ENCODE measurements around the gene OR2L13. TPM values are rescaled to one million over a fixed set of nuclear protein-coding genes. Genes with fewer than 3 reads are reported as not detected.

The OR2L13 gene, protein sequence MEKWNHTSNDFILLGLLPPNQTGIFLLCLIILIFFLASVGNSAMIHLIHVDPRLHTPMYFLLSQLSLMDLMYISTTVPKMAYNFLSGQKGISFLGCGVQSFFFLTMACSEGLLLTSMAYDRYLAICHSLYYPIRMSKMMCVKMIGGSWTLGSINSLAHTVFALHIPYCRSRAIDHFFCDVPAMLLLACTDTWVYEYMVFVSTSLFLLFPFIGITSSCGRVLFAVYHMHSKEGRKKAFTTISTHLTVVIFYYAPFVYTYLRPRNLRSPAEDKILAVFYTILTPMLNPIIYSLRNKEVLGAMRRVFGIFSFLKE
- total RNA-seq (ENCODE audit: unreplicated experiment), result not detected
- long read RNA-seq, result 0 reads

- H3K4me1 Mint-ChIP-seq (ENCODE audit: unreplicated experiment), result no peaks in the 10 kb centered on the region
- H3K36me3 Mint-ChIP-seq (ENCODE audit: low read depth, unreplicated experiment), result peaks cover 3% of the 10 kb centered on the region
These were observed at the start of gene OR2L13 for GRCh38 chr1:248094884-248095283. OR2L13 (plus strand) TSS chr1:248095184; CDS start chr1:248099376, 4,192 bp downstream.

GRCh38 chr1:248045209-248045608 lies 49.8 kb upstream of the OR2L13 start:
- no peaks in the 10 kb centered on the region for H3K4me1 Mint-ChIP-seq (ENCODE audit: unreplicated experiment)
- no peak overlapping the region for H3K27ac Mint-ChIP-seq (ENCODE audit: unreplicated experiment)
- no peak for DNase-seq (ENCODE audit: low spot score)
- H3K27me3 Mint-ChIP-seq (ENCODE audit: unreplicated experiment), result peaks cover 2% of the 10 kb centered on the region
- H3K4me3 Mint-ChIP-seq (ENCODE audit: unreplicated experiment), result no peak overlapping the region
- no peaks in the 10 kb centered on the region for H3K36me3 Mint-ChIP-seq (ENCODE audit: low read depth, unreplicated experiment)
- peaks cover 29% of the 10 kb centered on the region for H3K9me3 Mint-ChIP-seq (ENCODE audit: unreplicated experiment)
- TF ChIP-seq CTCF (IDR thresholded peaks at IDR 0.05; ENCODE audit: unreplicated experiment), result no peak

More at GRCh38 chr1:248094884-248095283, at the start of gene OR2L13:
- peak within 1 kb of the TSS; percentile 10 for H3K4me3 Mint-ChIP-seq (ENCODE audit: unreplicated experiment)
- DNase-seq (ENCODE audit: low spot score), result no peak
- no peak for TF ChIP-seq CTCF (IDR thresholded peaks at IDR 0.05; ENCODE audit: unreplicated experiment)
- no peak within 1 kb of the TSS for H3K27ac Mint-ChIP-seq (ENCODE audit: unreplicated experiment)
- peaks cover 2% of the 10 kb centered on the region for H3K27me3 Mint-ChIP-seq (ENCODE audit: unreplicated experiment)
- H3K9me3 Mint-ChIP-seq (ENCODE audit: unreplicated experiment), result peaks cover 23% of the 10 kb centered on the region

DNA sequence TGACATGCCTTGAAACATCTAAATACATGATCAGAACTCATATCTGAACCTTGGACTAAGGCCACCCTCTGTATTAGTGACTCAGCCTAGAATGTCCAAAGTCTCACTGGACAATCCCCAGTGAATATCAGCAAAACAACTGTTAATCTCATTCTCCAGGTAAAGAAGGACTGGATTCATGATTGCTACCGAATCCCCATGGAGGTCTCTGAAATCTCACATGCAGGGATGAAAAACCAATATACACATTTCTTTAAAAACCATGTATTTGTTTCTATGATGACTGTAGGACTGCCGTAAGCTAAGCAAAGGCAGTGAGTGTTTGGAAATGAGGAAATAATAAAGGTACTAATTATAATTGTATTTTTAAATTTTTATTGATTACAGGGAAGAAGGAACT lies 48.4 kb upstream of the OR2L13 start, which contains the start of gene OR2L3:
Gene OR2L3 (plus strand): TSS at position 301 of the 400 bp plus-strand sequence. CDS start 13,846 bp downstream, outside the sequence.
- no peak within 1 kb of the TSS for H3K27ac Mint-ChIP-seq (ENCODE audit: unreplicated experiment)
- no peak for DNase-seq (ENCODE audit: low spot score)
- no peak within 1 kb of the TSS for H3K4me3 Mint-ChIP-seq (ENCODE audit: unreplicated experiment)
- H3K4me1 Mint-ChIP-seq (ENCODE audit: unreplicated experiment), result no peaks in the 10 kb centered on the region
- peaks cover 25% of the 10 kb centered on the region for H3K9me3 Mint-ChIP-seq (ENCODE audit: unreplicated experiment)
- peaks cover 2% of the 10 kb centered on the region for H3K27me3 Mint-ChIP-seq (ENCODE audit: unreplicated experiment)
- no peak for TF ChIP-seq CTCF (IDR thresholded peaks at IDR 0.05; ENCODE audit: unreplicated experiment)
- H3K36me3 Mint-ChIP-seq (ENCODE audit: low read depth, unreplicated experiment), result no peaks in the 10 kb centered on the region

- no peak overlapping the region for H3K27ac Mint-ChIP-seq (ENCODE audit: unreplicated experiment)
- no peak for TF ChIP-seq CTCF (IDR thresholded peaks at IDR 0.05; ENCODE audit: unreplicated experiment)
- peaks cover 25% of the 10 kb centered on the region for H3K9me3 Mint-ChIP-seq (ENCODE audit: unreplicated experiment)
- H3K4me1 Mint-ChIP-seq (ENCODE audit: unreplicated experiment), result no peaks in the 10 kb centered on the region
- H3K4me3 Mint-ChIP-seq (ENCODE audit: unreplicated experiment), result no peak overlapping the region
- no peak for DNase-seq (ENCODE audit: low spot score)
- no peaks in the 10 kb centered on the region for H3K36me3 Mint-ChIP-seq (ENCODE audit: low read depth, unreplicated experiment)
- H3K27me3 Mint-ChIP-seq (ENCODE audit: unreplicated experiment), result peaks cover 2% of the 10 kb centered on the region
These were observed 48.0 kb upstream of the OR2L13 start for GRCh38 chr1:248047008-248047407.

GRCh38 chr1:248054671-248055070 lies 40.3 kb upstream of the OR2L13 start:
- Mint-ChIP-seq H3K9me3 (ENCODE audit: unreplicated experiment) (peaks cover 17% of the 10 kb centered on the region), H3K36me3 (ENCODE audit: low read depth, unreplicated experiment) (peaks cover 7% of the 10 kb centered on the region), H3K27ac (ENCODE audit: unreplicated experiment) (no peak overlapping the region), H3K4me1 (ENCODE audit: unreplicated experiment) (no peaks in the 10 kb centered on the region), H3K4me3 (ENCODE audit: unreplicated experiment) (no peak overlapping the region), H3K27me3 (ENCODE audit: unreplicated experiment) (peaks cover 2% of the 10 kb centered on the region)
- no peak for DNase-seq (ENCODE audit: low spot score)
- no peak for TF ChIP-seq CTCF (IDR thresholded peaks at IDR 0.05; ENCODE audit: unreplicated experiment)

Measured in endothelial cell (in vitro differentiated cells).